NB4 (cell line): Measurements from ENCODE around the gene H1-8.

Source experiments
- DNase-seq: peaks from one replicate; pipeline ENCODE4 v3.0.0; 2010; ENCODE audit warnings: low read depth
- H3K4me3 ChIP-seq: one replicate; pipeline ENCODE4 v1.5.1; 2011; ENCODE audit warnings: mild to moderate bottlenecking, low read depth, low read length, moderate library complexity
- MYC ChIP-seq: IDR thresholded peaks from 2 replicates; pipeline ENCODE4 v1.6.1; 2011; ENCODE audit warnings: low read depth, low read length
- POLR2A ChIP-seq: IDR thresholded peaks from 2 replicates; pipeline ENCODE4 v1.6.1; 2011; ENCODE audit warnings: mild to moderate bottlenecking; ENCODE audit not compliant: insufficient read length; ENCODE audit errors: extremely low read depth
- TF ChIP-seq, protein P1 (sequence below): IDR thresholded peaks from one replicate; pipeline ENCODE4 v1.5.1; 2012; ENCODE audit warnings: low read depth, low read length
- TF ChIP-seq, protein P2 (sequence below): IDR thresholded peaks from 2 replicates; pipeline ENCODE4 v1.6.1; 2011; ENCODE audit warnings: low read depth, low read length

Gene H1-8

DNA sequence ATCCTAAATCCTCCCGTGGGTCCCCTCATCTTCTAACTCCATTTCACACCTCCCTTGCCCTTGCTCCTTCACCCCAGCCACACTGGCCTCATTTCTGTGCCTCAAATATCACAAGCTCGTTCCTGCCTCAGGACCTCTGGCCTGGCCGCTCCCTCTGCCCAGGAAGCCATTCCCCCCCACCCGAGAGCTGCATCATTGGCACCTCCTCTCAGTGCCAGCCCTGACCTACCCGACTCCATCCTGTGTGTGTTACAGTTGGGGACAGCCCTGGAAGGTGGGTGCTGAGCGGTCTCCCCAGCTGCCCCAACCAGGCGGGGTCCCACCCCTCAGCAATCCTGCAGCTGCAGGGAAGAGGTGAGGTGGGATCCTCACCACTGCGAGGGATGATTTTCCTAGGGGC lies 49.0 kb downstream of the H1-8 start:
- TF ChIP-seq POLR2A (no peak), MYC (no peak)
- TF ChIP-seq, protein P1, sequence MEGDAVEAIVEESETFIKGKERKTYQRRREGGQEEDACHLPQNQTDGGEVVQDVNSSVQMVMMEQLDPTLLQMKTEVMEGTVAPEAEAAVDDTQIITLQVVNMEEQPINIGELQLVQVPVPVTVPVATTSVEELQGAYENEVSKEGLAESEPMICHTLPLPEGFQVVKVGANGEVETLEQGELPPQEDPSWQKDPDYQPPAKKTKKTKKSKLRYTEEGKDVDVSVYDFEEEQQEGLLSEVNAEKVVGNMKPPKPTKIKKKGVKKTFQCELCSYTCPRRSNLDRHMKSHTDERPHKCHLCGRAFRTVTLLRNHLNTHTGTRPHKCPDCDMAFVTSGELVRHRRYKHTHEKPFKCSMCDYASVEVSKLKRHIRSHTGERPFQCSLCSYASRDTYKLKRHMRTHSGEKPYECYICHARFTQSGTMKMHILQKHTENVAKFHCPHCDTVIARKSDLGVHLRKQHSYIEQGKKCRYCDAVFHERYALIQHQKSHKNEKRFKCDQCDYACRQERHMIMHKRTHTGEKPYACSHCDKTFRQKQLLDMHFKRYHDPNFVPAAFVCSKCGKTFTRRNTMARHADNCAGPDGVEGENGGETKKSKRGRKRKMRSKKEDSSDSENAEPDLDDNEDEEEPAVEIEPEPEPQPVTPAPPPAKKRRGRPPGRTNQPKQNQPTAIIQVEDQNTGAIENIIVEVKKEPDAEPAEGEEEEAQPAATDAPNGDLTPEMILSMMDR = no peak
- TF ChIP-seq, protein P2, sequence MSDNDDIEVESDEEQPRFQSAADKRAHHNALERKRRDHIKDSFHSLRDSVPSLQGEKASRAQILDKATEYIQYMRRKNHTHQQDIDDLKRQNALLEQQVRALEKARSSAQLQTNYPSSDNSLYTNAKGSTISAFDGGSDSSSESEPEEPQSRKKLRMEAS = no peak
- peak overlapping the region; percentile 47 for H3K4me3 ChIP-seq
- DNase-seq = no peak

DNA sequence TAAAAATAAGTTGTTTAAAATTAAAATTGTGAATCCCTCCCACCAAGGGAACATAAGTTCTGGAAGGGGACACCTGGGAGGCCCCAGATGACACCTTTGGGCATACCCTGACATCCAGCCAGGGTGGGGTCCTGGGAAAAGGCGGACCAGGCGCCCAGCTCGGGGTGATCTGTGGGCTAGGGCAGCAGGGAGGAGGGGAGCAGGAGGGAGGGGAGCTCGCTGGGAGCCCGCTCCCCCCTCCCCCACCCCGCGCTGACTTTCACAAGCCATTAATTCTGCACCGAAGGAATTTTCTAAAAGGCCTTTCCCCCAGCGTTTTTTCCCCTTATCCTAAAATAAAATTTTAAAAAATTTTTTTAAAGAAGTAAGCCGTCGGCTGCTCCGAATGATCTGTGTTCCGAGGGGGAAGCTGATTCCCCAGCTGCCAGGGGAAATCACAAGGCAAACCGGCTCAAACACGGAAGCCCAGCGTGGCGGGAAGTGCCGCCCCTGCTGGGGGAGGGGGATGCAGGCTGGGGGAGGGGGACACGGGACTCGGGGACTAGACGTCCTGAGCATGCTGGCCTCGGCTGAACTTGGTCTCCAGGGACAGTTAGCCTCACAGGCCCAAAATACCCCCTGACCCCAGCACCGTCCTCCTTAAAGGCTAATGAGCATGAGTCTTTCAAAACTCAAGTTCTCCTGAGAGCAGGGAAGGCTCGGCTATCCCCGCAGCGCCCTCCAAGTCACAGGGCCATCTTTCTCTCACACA lies 49.6 kb downstream of the H1-8 start:
- TF ChIP-seq, protein P2 = peak; percentile 42; the same call in 1 of the 2 replicates
- TF ChIP-seq, protein P1 = no peak
- peak; percentile 73; the same call in 1 of the 2 replicates for TF ChIP-seq MYC
- DNase-seq = peak; percentile 92
- peak overlapping the region; percentile 47 for H3K4me3 ChIP-seq

DNA sequence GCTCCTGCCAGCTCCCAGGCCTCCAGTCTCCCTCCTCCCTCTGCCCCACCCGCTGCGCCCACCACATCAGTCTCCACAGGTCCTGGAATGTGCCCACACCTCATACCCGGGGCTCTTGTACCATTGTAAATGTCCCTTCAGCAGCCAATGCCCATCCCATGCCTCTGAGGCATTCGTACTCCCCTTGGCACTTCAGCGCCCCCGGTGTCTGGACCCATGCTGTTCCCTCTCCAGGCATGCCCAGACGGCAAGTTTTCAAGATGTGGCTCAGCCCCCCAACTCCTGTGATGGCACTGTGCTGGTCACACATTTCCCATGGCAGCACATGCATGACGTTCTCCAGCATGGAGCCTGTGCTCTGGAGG lies 50.2 kb downstream of the H1-8 start:
- TF ChIP-seq MYC = no peak
- TF ChIP-seq, protein P1 = peak; percentile 22
- peak overlapping the region; percentile 47 for H3K4me3 ChIP-seq
- DNase-seq = no peak

DNA sequence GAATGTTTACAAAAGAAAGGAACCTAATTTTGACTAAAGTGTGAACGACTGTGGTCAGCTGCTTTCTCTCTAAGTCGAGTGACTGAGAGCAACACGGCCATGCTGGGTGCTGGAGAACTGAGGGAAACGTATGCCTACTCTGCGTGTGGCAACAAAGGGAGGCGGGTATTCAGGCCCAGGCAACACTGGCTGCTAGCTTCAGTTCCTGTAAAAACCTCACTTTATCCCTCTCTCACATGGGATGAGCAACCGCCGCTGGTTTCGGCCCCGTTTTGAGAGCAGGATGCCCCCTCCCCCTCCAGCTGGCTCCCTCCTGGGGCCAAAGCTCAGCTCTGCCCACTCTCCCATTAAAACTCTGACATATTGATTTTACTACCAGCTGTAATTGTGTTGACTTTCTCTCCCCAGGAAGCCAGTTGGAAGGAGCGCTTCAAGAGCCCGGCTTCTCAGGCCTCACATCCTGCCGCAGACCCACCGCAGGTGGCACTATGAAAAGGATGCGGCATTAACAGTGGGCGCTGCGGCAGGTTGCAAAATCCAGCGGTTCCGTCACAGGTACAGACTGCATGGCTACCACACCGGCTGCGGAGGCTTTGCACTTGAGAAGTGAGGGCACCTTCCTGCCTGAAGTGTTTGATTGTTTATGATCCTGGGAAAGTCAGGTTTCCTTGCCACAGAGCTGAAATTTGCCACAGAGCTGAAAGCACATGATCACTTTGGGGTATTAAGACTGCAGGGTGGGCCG lies 50.8 kb downstream of the H1-8 start:
- peak; percentile 97 for DNase-seq
- TF ChIP-seq, protein P1 = no peak
- TF ChIP-seq, protein P2 = peak; percentile 78
- TF ChIP-seq MYC (peak; percentile 55; the same call in 1 of the 2 replicates), POLR2A (no peak)

DNA sequence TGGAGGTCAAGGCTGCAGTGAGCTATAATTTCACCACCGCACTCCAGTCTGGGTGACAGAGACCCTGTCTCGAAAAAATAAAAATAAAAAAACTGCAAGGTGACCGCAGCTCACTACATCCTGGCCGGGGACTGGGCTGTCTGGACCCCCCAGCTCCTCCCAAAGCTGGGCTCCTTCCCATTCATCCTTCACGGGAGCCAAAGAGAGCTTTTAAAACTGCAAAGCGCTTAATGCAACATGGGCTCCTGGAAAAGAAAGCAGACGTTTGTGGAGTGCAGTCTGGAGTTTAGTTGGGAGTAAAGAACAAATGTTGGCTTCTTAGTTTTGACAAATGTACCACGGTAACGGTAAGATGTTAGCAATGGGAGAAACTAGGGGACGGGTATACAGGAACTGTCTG lies 51.4 kb downstream of the H1-8 start:
- peak overlapping the region; percentile 29 for H3K4me3 ChIP-seq
- TF ChIP-seq, protein P1 = no peak
- TF ChIP-seq, protein P2 = no peak
- TF ChIP-seq MYC = no peak
- no peak for TF ChIP-seq POLR2A

More for the DNA sequence above, 50.8 kb downstream of the H1-8 start:
- peak overlapping the region; percentile 47 for H3K4me3 ChIP-seq

More for the DNA sequence above, 51.4 kb downstream of the H1-8 start:
- no peak for DNase-seq
